ENCODE results near the gene SIGMAR1. TPM values are rescaled to one million over a fixed set of nuclear protein-coding genes. Genes with fewer than 3 reads are reported as not detected.

The SIGMAR1 gene
- total RNA-seq, 4 donors from 2014 or later = 73.4 to 90.3 (median 83.9) TPM

DNA sequence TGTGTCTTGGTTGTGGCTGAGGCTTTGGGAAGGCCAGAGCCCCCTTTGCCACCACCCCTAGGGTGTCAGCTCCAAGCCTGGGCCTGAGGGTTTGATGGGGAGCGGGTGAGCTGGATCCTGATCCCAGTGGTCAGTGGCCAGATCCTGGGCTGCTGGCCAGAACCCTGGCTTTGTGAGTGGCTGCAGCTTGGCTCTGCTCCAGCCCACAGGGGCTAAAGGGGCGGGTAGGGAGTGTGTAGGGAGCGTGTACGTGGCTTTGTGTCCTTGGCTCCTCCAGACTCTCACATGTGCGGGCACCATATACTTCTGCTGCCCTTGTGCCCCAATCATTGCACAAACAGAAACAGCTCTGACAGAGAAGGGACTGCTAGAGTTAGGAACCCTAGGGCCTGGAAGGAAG is 13.2 kb upstream of the SIGMAR1 start:
- intact Hi-C loops (cut with DNase I) = loop anchor here (10.0 kb wide), 1 partner anchor 56 kb away; no protein-coding TSS in a partner anchor
- WGBS = 47% methylated on average over 5 of the region's 5 CpGs
- no peaks in the 10 kb centered on the region for H3K27me3 ChIP-seq

DNA sequence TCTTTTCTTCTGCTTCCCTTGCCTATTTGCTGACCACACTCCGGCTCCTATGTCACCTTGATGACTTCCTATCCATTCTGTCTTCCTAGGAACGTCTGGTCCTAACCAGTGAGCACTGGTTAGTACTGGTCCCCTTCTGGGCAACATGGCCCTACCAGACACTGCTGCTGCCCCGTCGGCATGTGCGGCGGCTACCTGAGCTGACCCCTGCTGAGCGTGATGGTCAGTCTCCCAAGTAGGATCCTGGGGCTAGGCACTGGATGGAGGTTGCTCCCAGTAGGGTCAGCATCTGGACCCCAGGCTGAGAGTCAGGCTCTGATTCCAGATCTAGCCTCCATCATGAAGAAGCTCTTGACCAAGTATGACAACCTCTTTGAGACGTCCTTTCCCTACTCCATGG is 11.1 kb upstream of the SIGMAR1 start:
- no peaks in the 10 kb centered on the region for H3K27me3 ChIP-seq
- peaks cover 47 to 63% (median 58%) of the 10 kb centered on the region in 4 donors for H3K4me1 ChIP-seq
- H3K9me3 ChIP-seq = no peaks in the 10 kb centered on the region
- peaks cover 10 to 20% (median 16%) of the 10 kb centered on the region in 4 donors for H3K36me3 ChIP-seq
- no peak overlapping the region for H3K4me3 ChIP-seq
- peak overlapping the region in 2 of 4 donors; percentile 18 to 87 for H3K27ac ChIP-seq (replicated peaks in 1 of 4)
- WGBS = 90% methylated on average over 2 of the region's 8 CpGs
- no peak for DNase-seq (ENCODE audit: extremely low spot score)
- intact Hi-C loops (cut with DNase I) = no loop called here
- TF ChIP-seq POLR2AphosphoS5 (IDR thresholded peaks at IDR 0.05) (no peak), POLR2A (IDR thresholded peaks at IDR 0.05; ENCODE audit: low read depth) (no peak), EP300 (IDR thresholded peaks at IDR 0.05) (no peak)
- TF ChIP-seq, protein P1, sequence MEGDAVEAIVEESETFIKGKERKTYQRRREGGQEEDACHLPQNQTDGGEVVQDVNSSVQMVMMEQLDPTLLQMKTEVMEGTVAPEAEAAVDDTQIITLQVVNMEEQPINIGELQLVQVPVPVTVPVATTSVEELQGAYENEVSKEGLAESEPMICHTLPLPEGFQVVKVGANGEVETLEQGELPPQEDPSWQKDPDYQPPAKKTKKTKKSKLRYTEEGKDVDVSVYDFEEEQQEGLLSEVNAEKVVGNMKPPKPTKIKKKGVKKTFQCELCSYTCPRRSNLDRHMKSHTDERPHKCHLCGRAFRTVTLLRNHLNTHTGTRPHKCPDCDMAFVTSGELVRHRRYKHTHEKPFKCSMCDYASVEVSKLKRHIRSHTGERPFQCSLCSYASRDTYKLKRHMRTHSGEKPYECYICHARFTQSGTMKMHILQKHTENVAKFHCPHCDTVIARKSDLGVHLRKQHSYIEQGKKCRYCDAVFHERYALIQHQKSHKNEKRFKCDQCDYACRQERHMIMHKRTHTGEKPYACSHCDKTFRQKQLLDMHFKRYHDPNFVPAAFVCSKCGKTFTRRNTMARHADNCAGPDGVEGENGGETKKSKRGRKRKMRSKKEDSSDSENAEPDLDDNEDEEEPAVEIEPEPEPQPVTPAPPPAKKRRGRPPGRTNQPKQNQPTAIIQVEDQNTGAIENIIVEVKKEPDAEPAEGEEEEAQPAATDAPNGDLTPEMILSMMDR (IDR thresholded peaks at IDR 0.05) = no peak

More for the DNA sequence above, 13.2 kb upstream of the SIGMAR1 start:
- TF ChIP-seq, protein P1 (IDR thresholded peaks at IDR 0.05) = no peak
- TF ChIP-seq POLR2AphosphoS5 (IDR thresholded peaks at IDR 0.05) (no peak), POLR2A (IDR thresholded peaks at IDR 0.05; ENCODE audit: low read depth) (no peak), EP300 (IDR thresholded peaks at IDR 0.05) (no peak)
- Histone ChIP-seq H3K9me3 (no peaks in the 10 kb centered on the region), H3K4me1 (peaks cover 66 to 82% (median 79%) of the 10 kb centered on the region in 4 donors), H3K4me3 (no peak overlapping the region), H3K36me3 (peaks cover 10 to 20% (median 16%) of the 10 kb centered on the region in 4 donors), H3K27ac (replicated peaks in 1 of 4) (peak overlapping the region; percentile 80 to 83 (median 82))
- DNase-seq (ENCODE audit: extremely low spot score) = no peak

DNA sequence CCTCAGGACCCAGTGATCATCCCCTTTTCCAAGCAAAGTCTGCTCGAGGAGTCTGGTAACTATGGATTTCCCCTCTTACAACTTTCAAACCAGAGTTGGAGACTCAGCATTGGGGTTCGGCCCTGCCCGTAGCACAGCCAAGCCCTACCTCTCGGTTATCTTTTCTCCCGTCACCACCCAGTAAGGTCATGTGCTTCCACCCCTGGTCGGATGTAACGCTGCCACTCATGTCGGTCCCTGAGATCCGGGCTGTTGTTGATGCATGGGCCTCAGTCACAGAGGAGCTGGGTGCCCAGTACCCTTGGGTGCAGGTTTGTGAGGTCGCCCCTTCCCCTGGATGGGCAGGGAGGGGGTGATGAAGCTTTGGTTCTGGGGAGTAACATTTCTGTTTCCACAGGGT is 10.1 kb upstream of the SIGMAR1 start:
- Histone ChIP-seq H3K4me1 (peaks cover 37 to 53% (median 48%) of the 10 kb centered on the region in 4 donors), H3K27me3 (no peaks in the 10 kb centered on the region), H3K27ac (replicated peaks in 1 of 4) (peak overlapping the region; percentile 86 to 90 (median 88)), H3K4me3 (peak overlapping the region; percentile 64 to 94 (median 74)), H3K36me3 (peaks cover 10 to 20% (median 16%) of the 10 kb centered on the region in 4 donors), H3K9me3 (no peaks in the 10 kb centered on the region)
- no peak for DNase-seq (ENCODE audit: extremely low spot score)
- 74% methylated on average over 10 of the region's 10 CpGs for WGBS
- TF ChIP-seq POLR2A (IDR thresholded peaks at IDR 0.05; ENCODE audit: low read depth) = no peak
- TF ChIP-seq, protein P1 (IDR thresholded peaks at IDR 0.05) = no peak
- TF ChIP-seq EP300 (IDR thresholded peaks at IDR 0.05) = no peak
- no peak for TF ChIP-seq POLR2AphosphoS5 (IDR thresholded peaks at IDR 0.05)
- intact Hi-C loops (cut with DNase I) = no loop called here

DNA sequence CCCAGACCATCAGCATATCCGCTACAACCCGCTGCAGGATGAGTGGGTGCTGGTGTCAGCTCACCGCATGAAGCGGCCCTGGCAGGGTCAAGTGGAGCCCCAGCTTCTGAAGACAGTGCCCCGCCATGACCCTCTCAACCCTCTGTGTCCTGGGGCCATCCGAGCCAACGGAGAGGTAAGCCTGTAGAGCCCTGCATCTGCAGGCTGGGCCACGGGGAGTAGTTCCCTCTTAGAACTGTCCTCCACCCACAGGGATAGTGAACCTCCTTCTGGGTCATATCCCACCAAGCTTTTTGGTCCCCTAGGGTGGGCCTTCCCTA is 9.5 kb upstream of the SIGMAR1 start:
- Histone ChIP-seq H3K9me3 (no peaks in the 10 kb centered on the region), H3K27ac (replicated peaks in 1 of 4) (peak overlapping the region; percentile 86 to 90 (median 88)), H3K36me3 (peaks cover 10 to 20% (median 16%) of the 10 kb centered on the region in 4 donors), H3K4me3 (peak overlapping the region; percentile 64 to 94 (median 74)), H3K27me3 (no peaks in the 10 kb centered on the region), H3K4me1 (peaks cover 31 to 47% (median 42%) of the 10 kb centered on the region in 4 donors)
- intact Hi-C loops (cut with DNase I) = no loop called here
- 6% methylated on average over 8 of the region's 8 CpGs for WGBS
- DNase-seq (ENCODE audit: extremely low spot score) = no peak
- TF ChIP-seq EP300 (IDR thresholded peaks at IDR 0.05) = no peak
- TF ChIP-seq POLR2A (IDR thresholded peaks at IDR 0.05; ENCODE audit: low read depth) = no peak
- TF ChIP-seq, protein P1 (IDR thresholded peaks at IDR 0.05) = no peak
- TF ChIP-seq POLR2AphosphoS5 (IDR thresholded peaks at IDR 0.05) = no peak
